NT2/D1 (cell line): ENCODE measurements around the gene RIPK3.

Source experiments
- SUZ12 ChIP-seq: IDR thresholded peaks from 2 replicates; pipeline ENCODE4 v1.6.1; 2011; ENCODE audit not compliant: insufficient read length, insufficient read depth; ENCODE audit errors: extremely low read depth
- YY1 ChIP-seq: IDR thresholded peaks from 2 replicates; pipeline ENCODE4 v1.6.1; 2011; ENCODE audit not compliant: insufficient read length, insufficient read depth
- ZNF274 ChIP-seq: IDR thresholded peaks from 2 replicates; pipeline ENCODE4 v1.6.1; 2011; ENCODE audit warnings: mild to moderate bottlenecking, low read depth, low read length

- TF ChIP-seq YY1 (no peak), SUZ12 (no peak), ZNF274 (no peak)
Observed at GRCh38 chr14:24290746-24291145, 49.0 kb downstream of the RIPK3 start.
